Hematopoietic multipotent progenitor cell treated with erythropoietin and hydrocortisone succinate and interleukin-3 and kit ligand, for 8 days (in vitro differentiated cells): ENCODE data around the gene GLIPR2.
A peak's percentile ranks its signal among the peaks of the same experiment; 100 is the strongest.

ENCODE experiments used
- DNase-seq: peaks from one replicate; pipeline ENCODE4 v3.0.0-alpha.2; 2015

The GLIPR2 gene

DNA sequence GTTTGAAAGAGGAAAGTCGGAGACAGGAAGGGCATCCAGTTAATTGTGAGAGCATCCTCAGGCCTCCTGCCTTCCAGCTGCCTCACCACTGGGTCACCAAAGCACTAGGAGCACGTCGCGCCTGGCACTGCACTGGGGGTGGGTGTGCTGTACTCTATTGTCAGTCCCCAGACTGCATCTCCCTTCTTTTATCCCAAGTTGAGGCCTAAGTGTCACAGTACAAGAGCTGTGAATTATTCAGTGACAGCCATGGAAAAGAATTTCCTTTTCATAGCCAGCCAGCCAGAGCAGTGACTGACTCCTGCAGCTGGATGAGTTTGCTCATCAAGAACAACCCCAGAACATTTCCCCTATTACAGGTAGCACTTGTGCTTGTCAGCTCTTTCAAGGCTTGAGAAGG is 70.5 kb downstream of the GLIPR2 start:
- DNase-seq: no peak

GRCh38 chr9:36207546-36208012 is 71.0 kb downstream of the GLIPR2 start:
- peak; percentile 29 for DNase-seq

GRCh38 chr9:36208521-36209253 is 72.2 kb downstream of the GLIPR2 start:
- no peak for DNase-seq

GRCh38 chr9:36210722-36211121 is 74.2 kb downstream of the GLIPR2 start:
- DNase-seq: no peak

GRCh38 chr9:36211510-36211909 is 75.0 kb downstream of the GLIPR2 start:
- DNase-seq: no peak

GRCh38 chr9:36213387-36213786 is 76.9 kb downstream of the GLIPR2 start:
- no peak for DNase-seq
